Liver (tissue), 9 donors: ENCODE data around the gene NINJ1. TPM values are rescaled to one million over a fixed set of nuclear protein-coding genes. Genes with fewer than 3 reads are reported as not detected.

ENCODE experiments used
- DNase-seq: peaks from one replicate; pipeline ENCODE4 v3.0.0-alpha.2; 2017; ENCODE audit warnings: low spot score
- H3K27ac ChIP-seq, 2 donors: one replicate each; pipeline ENCODE4 v1.7.0; 2013; ENCODE audit warnings: inconsistent platforms in 2 of 2, low read length in 2 of 2, control low read depth in 1 of 2, low read depth in 1 of 2, mild to moderate bottlenecking in 1 of 2
- H3K27me3 ChIP-seq, 4 donors: one replicate each; pipeline versions ENCODE4 v1.6.1 to v1.7.0; 2013; ENCODE audit warnings: low read length in 3 of 4, inconsistent platforms in 1 of 4, mild to moderate bottlenecking in 1 of 4, moderate library complexity in 1 of 4; ENCODE audit not compliant: control insufficient read depth in 4 of 4, insufficient read depth in 4 of 4
- H3K36me3 ChIP-seq, 4 donors: one replicate each; pipeline versions ENCODE4 v1.6.1 to v1.7.0; 2013; ENCODE audit warnings: low read length in 3 of 4, mild to moderate bottlenecking in 3 of 4, low read depth in 1 of 4, moderate library complexity in 1 of 4; ENCODE audit not compliant: control insufficient read depth in 4 of 4, insufficient read depth in 3 of 4
- H3K4me1 ChIP-seq, 4 donors: one replicate each; pipeline versions ENCODE4 v1.6.1 to v1.7.0; 2013; ENCODE audit warnings: low read length in 3 of 4, mild to moderate bottlenecking in 3 of 4, moderate library complexity in 1 of 4; ENCODE audit not compliant: control insufficient read depth in 4 of 4, insufficient read depth in 4 of 4
- H3K4me3 ChIP-seq, 3 donors: one replicate each; pipeline versions ENCODE4 v1.6.1 to v1.7.0; 2013; ENCODE audit warnings: low read length in 3 of 3, control low read depth in 1 of 3, low read depth in 1 of 3, mild to moderate bottlenecking in 1 of 3
- H3K9ac ChIP-seq, 2 donors: one replicate each; pipeline ENCODE4 v1.7.0; 2013; ENCODE audit warnings: low read length in 2 of 2, mild to moderate bottlenecking in 2 of 2, moderate library complexity in 2 of 2, control low read depth in 1 of 2, low read depth in 1 of 2
- H3K9me3 ChIP-seq, 4 donors: one replicate each; pipeline versions ENCODE4 v1.6.1 to v1.7.0; 2013; ENCODE audit warnings: low read length in 3 of 4; ENCODE audit not compliant: control insufficient read depth in 4 of 4
- ATF3 ChIP-seq: IDR thresholded peaks from 2 replicates; pipeline ENCODE4 v1.6.1; 2016; ENCODE audit warnings: antibody characterized with exemption
- CTCF ChIP-seq: fragments of 150-350 bp; IDR thresholded peaks from 2 replicates; pipeline ENCODE4 v1.5.1; 2017; ENCODE audit warnings: improper control_type of control experiment, low read depth, low read length; ENCODE audit not compliant: missing input control
- EGR1 ChIP-seq, 2 donors: IDR thresholded peaks; 2 replicates each; pipeline ENCODE4 v1.6.1; 2016 to 2018; ENCODE audit warnings: antibody characterized with exemption in 2 of 2, low read depth in 2 of 2
- FOXA1 ChIP-seq: IDR thresholded peaks from 2 replicates; pipeline ENCODE4 v1.6.1; 2016; ENCODE audit warnings: antibody characterized with exemption
- FOXA2 ChIP-seq: IDR thresholded peaks from 2 replicates; pipeline ENCODE4 v1.6.1; 2016; ENCODE audit warnings: antibody characterized with exemption
- GABPA ChIP-seq, 2 donors: IDR thresholded peaks in 1 of 2; conservative IDR thresholded peaks in 1 of 2; 2 replicates each; pipeline ENCODE4 v1.6.1; 2016; ENCODE audit warnings: antibody characterized with exemption in 2 of 2, mild to moderate bottlenecking in 1 of 2, moderate library complexity in 1 of 2
- HNF4A ChIP-seq, 2 donors: conservative IDR thresholded peaks; 2 replicates each; pipeline ENCODE4 v1.6.1; 2016; ENCODE audit warnings: antibody characterized with exemption in 2 of 2, mild to moderate bottlenecking in 2 of 2
- HNF4G ChIP-seq: IDR thresholded peaks from 2 replicates; pipeline ENCODE4 v1.6.1; 2016; ENCODE audit warnings: antibody characterized with exemption
- JUND ChIP-seq, 2 donors: IDR thresholded peaks; 2 replicates each; pipeline ENCODE4 v1.6.1; 2016; ENCODE audit warnings: antibody characterized with exemption in 2 of 2
- MAX ChIP-seq: IDR thresholded peaks from 2 replicates; pipeline ENCODE4 v1.6.1; 2016; ENCODE audit warnings: antibody characterized with exemption
- NR2F2 ChIP-seq: IDR thresholded peaks from 2 replicates; pipeline ENCODE4 v1.6.1; 2016; ENCODE audit warnings: antibody characterized with exemption
- RAD21 ChIP-seq, 2 donors: IDR thresholded peaks; 2 replicates each; pipeline ENCODE4 v1.6.1; 2016; ENCODE audit warnings: antibody characterized with exemption in 2 of 2, mild to moderate bottlenecking in 2 of 2
- REST ChIP-seq: IDR thresholded peaks from 2 replicates; pipeline ENCODE4 v1.6.1; 2016; ENCODE audit warnings: antibody characterized with exemption, mild to moderate bottlenecking
- RXRA ChIP-seq, 2 donors: IDR thresholded peaks; 2 replicates each; pipeline ENCODE4 v1.6.1; 2017 to 2018; ENCODE audit warnings: antibody characterized with exemption in 2 of 2, mild to moderate bottlenecking in 1 of 2
- SP1 ChIP-seq: IDR thresholded peaks from 2 replicates; pipeline ENCODE4 v1.6.1; 2018; ENCODE audit warnings: antibody characterized with exemption, mild to moderate bottlenecking
- TAF1 ChIP-seq: conservative IDR thresholded peaks from 2 replicates; pipeline ENCODE4 v1.6.1; 2016; ENCODE audit warnings: antibody characterized with exemption, mild to moderate bottlenecking
- YY1 ChIP-seq: IDR thresholded peaks from 2 replicates; pipeline ENCODE4 v1.6.1; 2016; ENCODE audit warnings: antibody characterized with exemption, mild to moderate bottlenecking
- ZBTB33 ChIP-seq: IDR thresholded peaks from 2 replicates; pipeline ENCODE4 v1.6.1; 2016; ENCODE audit warnings: antibody characterized with exemption
- WGBS: extraction: QIAGEN DNeasy Blood & Tissue Kit; methylation state at CpG from one replicate; pipeline ENCODE4 v1.1.7; 2013; 5-methylcytosine and 5-hydroxymethylcytosine counted together
- polyA plus RNA-seq, 2 donors: library from polyadenylated mRNA; stranded (reverse) in 1 of 2; unstranded in 1 of 2; fragments of 200-250 nt in 1 of 2; fragments of >200 nt in 1 of 2; fragmentation: Nextera tagmentation in 1 of 2; extraction: Ambion mirVana in 1 of 2; gene quantifications; one replicate each; pipeline versions ENCODE4 v1.2.1 to v1.2.3, GENCODE V29; 2013 to 2015
- total RNA-seq, 2 donors: library from RNA; depleted of rRNA; stranded (reverse); fragments of >200 nt; gene quantifications; one replicate each; pipeline ENCODE4 v1.2.3, GENCODE V29; 2014
- donor health status: healthy.
- donor health status: healthy.
- donor health status: healthy.
- donor health status: healthy.
- donor health status: healthy.

Gene NINJ1
- total and polyA plus RNA-seq, 4 donors: 31.2 to 72.1 (median 55.2) TPM

- Histone ChIP-seq H3K27me3 (no peaks in the 10 kb centered on the region), H3K4me3 (no peak overlapping the region), H3K36me3 (peaks cover 0 to 4% (median 0%) of the 10 kb centered on the region in 4 donors), H3K9me3 (peaks cover 0 to 2% (median 0%) of the 10 kb centered on the region in 4 donors), H3K27ac (no peak overlapping the region), H3K9ac (no peak overlapping the region), H3K4me1 (peaks cover 0 to 5% (median under 1%) of the 10 kb centered on the region in 4 donors)
- DNase-seq: no peak
- 95% methylated on average over 4 of the region's 4 CpGs for WGBS
- TF ChIP-seq NR2F2 (no peak), CTCF (no peak), HNF4G (no peak), EGR1 (IDR thresholded peaks at IDR 0.05; ENCODE audit: low read depth in 2 of 2) (no peak), SP1 (no peak), TAF1 (no peak), ZBTB33 (no peak)
Measured at GRCh38 chr9:93088656-93089015, 45.4 kb downstream of the NINJ1 start.

- Histone ChIP-seq H3K27ac (no peak overlapping the region), H3K4me3 (no peak overlapping the region), H3K4me1 (peaks cover 0 to 3% (median 0%) of the 10 kb centered on the region in 4 donors), H3K27me3 (no peaks in the 10 kb centered on the region), H3K9me3 (peaks cover 0 to 2% (median 0%) of the 10 kb centered on the region in 4 donors), H3K9ac (no peak overlapping the region), H3K36me3 (peaks cover 0 to 4% (median 0%) of the 10 kb centered on the region in 4 donors)
- 94% methylated on average over 12 of the region's 12 CpGs for WGBS
- TF ChIP-seq RAD21 (IDR thresholded peaks at IDR 0.05) (no peak), TAF1 (no peak), MAX (no peak), HNF4A (conservative IDR thresholded peaks at IDR 0.05) (no peak), JUND (IDR thresholded peaks at IDR 0.05) (no peak), ZBTB33 (no peak), YY1 (no peak), GABPA (IDR thresholded peaks at IDR 0.05 in 1 of 2, conservative IDR thresholded peaks at IDR 0.05 in 1 of 2) (no peak), HNF4G (no peak), RXRA (IDR thresholded peaks at IDR 0.05) (no peak), SP1 (no peak), ATF3 (no peak), FOXA2 (no peak), FOXA1 (no peak), CTCF (no peak), EGR1 (IDR thresholded peaks at IDR 0.05; ENCODE audit: low read depth in 2 of 2) (no peak), NR2F2 (no peak), REST (no peak)
- no peak for DNase-seq
Measured at GRCh38 chr9:93087971-93088655, 45.9 kb downstream of the NINJ1 start.
